Fibroblast of the aortic adventitia (primary cell): ENCODE data around the gene BIN2. TPM values are rescaled to one million over a fixed set of nuclear protein-coding genes. Genes with fewer than 3 reads are reported as not detected.

Source experiments
- DNase-seq: peaks from one replicate; pipeline ENCODE4 v3.0.0-alpha.2; 2010; ENCODE audit warnings: low read depth
- H3K4me3 ChIP-seq: 2 replicates; pipeline ENCODE4 v1.5.1; 2011; ENCODE audit warnings: low read depth, mild to moderate bottlenecking, control low read depth, low read length, moderate library complexity
- CTCF ChIP-seq: IDR thresholded peaks from 2 replicates; pipeline ENCODE4 v1.5.1; 2011; ENCODE audit warnings: mild to moderate bottlenecking, low read length, control low read depth, inconsistent platforms; ENCODE audit not compliant: insufficient read depth
- total RNA-seq: library from RNA; depleted of rRNA; stranded (reverse); fragments of >200 nt; gene quantifications from 2 replicates; pipeline ENCODE4 v1.2.3, GENCODE V29; 2012; ENCODE audit warnings: low replicate concordance

BIN2 gene
- total RNA-seq, 1 donor = under 0.01 TPM

- H3K4me3 ChIP-seq = no peak overlapping the region
- no peak for DNase-seq
- no peak for TF ChIP-seq CTCF
These were observed 36.3 kb upstream of the BIN2 start for GRCh38 chr12:51360315-51360714.

DNA sequence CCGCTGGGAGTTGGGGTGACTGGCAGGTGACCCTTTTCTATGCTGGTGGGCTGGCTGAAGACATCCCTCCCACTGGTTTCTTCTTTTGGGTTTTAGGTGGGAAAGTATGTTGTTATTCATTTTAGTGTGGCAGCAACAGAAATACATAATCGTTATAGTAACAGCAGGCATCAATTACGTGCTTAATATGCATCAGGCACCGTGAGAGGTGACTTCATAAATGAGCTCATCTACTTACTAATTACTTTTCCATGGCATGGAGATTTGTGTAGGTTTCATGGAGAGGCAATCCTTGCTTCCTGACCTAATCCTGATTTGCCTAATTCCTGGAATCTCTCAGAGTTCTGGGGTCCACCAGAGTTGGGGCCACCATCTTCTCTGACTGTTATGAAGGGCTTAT, 35.9 kb upstream of the BIN2 start:
- TF ChIP-seq CTCF = no peak
- DNase-seq = no peak
- no peak overlapping the region for H3K4me3 ChIP-seq

DNA sequence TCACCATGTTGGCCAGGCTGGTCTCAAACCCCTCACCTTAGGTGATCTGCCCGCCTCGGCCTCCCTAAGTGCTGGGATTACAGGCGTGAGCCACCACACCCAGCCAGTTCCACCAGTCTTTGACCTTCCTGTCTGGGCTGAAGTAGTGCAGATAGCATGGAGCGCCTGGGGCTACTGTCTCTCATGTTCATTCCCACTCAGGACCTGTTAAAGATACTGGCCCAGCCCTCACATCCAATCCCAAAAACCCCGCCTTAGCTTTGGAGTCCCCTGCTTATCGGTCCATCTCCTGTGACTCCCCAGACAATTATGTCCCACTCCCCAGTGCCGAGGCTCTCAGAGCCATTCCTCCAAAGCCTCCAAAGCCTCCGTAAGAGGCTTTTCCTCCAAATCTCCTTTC, 34.5 kb upstream of the BIN2 start:
- no peak for TF ChIP-seq CTCF

DNA sequence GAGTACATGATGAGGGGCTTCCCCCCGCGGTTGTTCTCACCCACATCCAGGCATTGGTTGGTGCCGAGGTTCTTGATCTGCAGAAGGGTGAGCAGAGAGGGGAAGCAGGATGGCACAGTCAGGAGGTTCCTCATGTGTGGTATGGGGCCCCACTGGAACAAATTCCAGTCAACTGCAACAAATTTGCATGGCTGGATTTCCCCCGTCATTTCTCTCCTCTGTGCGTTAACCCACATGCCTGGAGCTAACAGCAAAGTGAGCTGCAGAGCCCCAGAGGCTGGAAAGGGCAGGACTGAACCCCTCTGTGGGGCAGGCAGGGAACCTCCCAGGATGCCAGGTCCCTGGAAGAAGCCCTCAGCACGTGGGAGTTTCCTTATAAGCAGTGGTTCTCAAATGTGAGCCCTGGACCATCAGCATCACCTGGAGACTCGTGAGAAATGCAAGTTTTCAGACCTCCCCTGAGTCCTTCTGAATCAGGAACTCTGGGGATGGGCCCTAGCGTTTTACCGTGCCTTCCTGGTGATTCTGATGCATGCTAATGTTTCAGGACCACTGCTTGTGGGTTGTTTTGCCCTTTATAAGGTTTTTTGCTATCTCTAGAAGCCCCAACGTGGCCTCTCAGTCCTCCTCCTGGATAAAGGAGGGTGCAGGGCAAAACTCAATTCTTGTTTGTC, 33.5 kb upstream of the BIN2 start:
- no peak for DNase-seq
- TF ChIP-seq CTCF = no peak
- H3K4me3 ChIP-seq = no peak overlapping the region

More for the DNA sequence above, 34.5 kb upstream of the BIN2 start:
- no peak overlapping the region for H3K4me3 ChIP-seq
- DNase-seq = no peak

- peak; percentile 82 for TF ChIP-seq CTCF
These were observed 28.0 kb upstream of the BIN2 start for GRCh38 chr12:51351913-51352532.

DNA sequence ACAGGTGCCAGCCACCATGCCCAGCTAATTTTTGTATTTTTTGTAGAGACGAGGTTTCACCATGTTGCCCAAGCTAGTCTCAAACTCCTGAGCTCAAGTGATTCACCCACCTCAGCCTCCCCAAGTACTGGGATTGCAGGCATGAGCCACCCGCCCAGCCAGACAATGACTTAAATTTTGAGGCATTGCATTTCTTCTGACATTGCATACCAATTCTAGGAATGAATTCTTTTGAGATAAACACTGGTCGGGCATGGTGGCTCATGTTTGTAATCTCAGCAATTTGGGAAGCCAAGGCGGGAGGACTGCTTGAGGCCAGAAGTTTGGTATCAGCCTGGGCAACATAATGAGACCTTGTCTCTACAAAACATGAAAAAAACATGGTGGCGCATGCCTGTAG, 25.1 kb upstream of the BIN2 start:
- no peak overlapping the region for H3K4me3 ChIP-seq

More at GRCh38 chr12:51351913-51352532, 28.0 kb upstream of the BIN2 start:
- H3K4me3 ChIP-seq = no peak overlapping the region
- DNase-seq = peak; percentile 72

More for the DNA sequence above, 25.1 kb upstream of the BIN2 start:
- peak; percentile 61 for DNase-seq
- TF ChIP-seq CTCF = no peak
